AG04449 (cell line): ENCODE results near the gene PPP2R5C.

Source experiments
- CTCF ChIA-PET: fragments of 350-600 bp; formaldehyde crosslinking; extraction: SDS; loops from one replicate; lab custom pipeline; 2021; ENCODE audit warnings: antibody characterized with exemption; lab: Yijun Ruan, JAX
- POLR2A ChIA-PET: fragments of 400-600, 350-600 bp; formaldehyde crosslinking; extraction: SDS; loops from one replicate; lab custom pipeline; 2020; ENCODE audit warnings: antibody characterized with exemption, inconsistent platforms; lab: Yijun Ruan, JAX
- DNase-seq: peaks from one replicate; pipeline ENCODE4 v3.0.0-alpha.2; 2010; ENCODE audit warnings: low read depth, low spot score
- H3K4me3 ChIP-seq: 2 replicates; pipeline ENCODE4 v1.5.1; 2011; ENCODE audit warnings: low read depth, mild to moderate bottlenecking, control low read depth, low read length
- CTCF ChIP-seq: IDR thresholded peaks from one replicate; pipeline ENCODE4 v1.5.1; 2011; ENCODE audit warnings: mild to moderate bottlenecking, moderate library complexity, low read length, control low read depth, inconsistent platforms; ENCODE audit not compliant: insufficient read depth; ENCODE audit errors: missing control alignments

The PPP2R5C gene

GRCh38 chr14:101907619-101908018, 146.1 kb downstream of the PPP2R5C start:
- TF ChIP-seq CTCF = no peak
- POLR2A ChIA-PET = no interaction called here
- DNase-seq = no peak
- CTCF ChIA-PET = no interaction called here
- no peak overlapping the region for H3K4me3 ChIP-seq

GRCh38 chr14:101908795-101909194, 147.3 kb downstream of the PPP2R5C start:
- ChIA-PET CTCF (interaction anchor here (0.7 to 1.2 kb wide), 2 partner anchors 15 to 138 kb away, joined by 3 to 6 read pairs; no protein-coding TSS in a partner anchor), POLR2A (no interaction called here)
- TF ChIP-seq CTCF = no peak
- no peak overlapping the region for H3K4me3 ChIP-seq
- DNase-seq = no peak

GRCh38 chr14:101909371-101910096, 148.0 kb downstream of the PPP2R5C start:
- H3K4me3 ChIP-seq = no peak overlapping the region

GRCh38 chr14:101912841-101913240, 151.3 kb downstream of the PPP2R5C start:
- CTCF ChIA-PET = interaction anchor here (0.9 kb wide), 1 partner anchor 142 kb away, joined by 3 read pairs; no protein-coding TSS in a partner anchor
- POLR2A ChIA-PET = no interaction called here
- no peak overlapping the region for H3K4me3 ChIP-seq
- no peak for TF ChIP-seq CTCF
- no peak for DNase-seq

More at GRCh38 chr14:101909371-101910096, 148.0 kb downstream of the PPP2R5C start:
- ChIA-PET POLR2A (no interaction called here), CTCF (interaction anchor here (1.2 to 1.3 kb wide), 2 partner anchors 11 to 139 kb away, joined by 3 to 6 read pairs; no protein-coding TSS in a partner anchor)
- no peak for TF ChIP-seq CTCF
- DNase-seq = no peak

GRCh38 chr14:101914083-101914482, 152.6 kb downstream of the PPP2R5C start:
- H3K4me3 ChIP-seq = no peak overlapping the region
- CTCF ChIA-PET = no interaction called here
- no peak for DNase-seq
- no peak for TF ChIP-seq CTCF
- POLR2A ChIA-PET = no interaction called here

- no peak for DNase-seq
- POLR2A ChIA-PET = no interaction called here
- no peak overlapping the region for H3K4me3 ChIP-seq
- TF ChIP-seq CTCF = no peak
- CTCF ChIA-PET = no interaction called here
These were observed 154.6 kb downstream of the PPP2R5C start for GRCh38 chr14:101915871-101916815.
